HG02759 (cell line): ENCODE results near the gene MLLT1.
A peak's percentile ranks its signal among the peaks of the same experiment; 100 is the strongest.
"Not testable (repeated sequence)": the region's sequence is repeated elsewhere in the genome, so short reads cannot be mapped to it uniquely, and the experiment has no call there.

ENCODE experiments used
- ATAC-seq: cut with Tn5 transposase; IDR thresholded peaks from one replicate; pipeline ENCODE4 v1.9.1; 2021; ENCODE audit warnings: mild to moderate bottlenecking, moderate library complexity; ENCODE audit not compliant: unreplicated experiment

Gene MLLT1

GRCh38 chr19:6279931-6280591, at the start of gene MLLT1:
Gene MLLT1, minus strand, starts transcription at chr19:6279975. Its CDS starts 191 bp downstream, at chr19:6279784.
- ATAC-seq: peak; percentile 94

GRCh38 chr19:6326815-6327214, 47.0 kb upstream of the MLLT1 start:
- ATAC-seq: no peak

GRCh38 chr19:6325614-6326013, 45.8 kb upstream of the MLLT1 start:
- no peak for ATAC-seq

- no peak for ATAC-seq
Measured at GRCh38 chr19:6324757-6325156, 45.0 kb upstream of the MLLT1 start.

- ATAC-seq: no peak
Measured at GRCh38 chr19:6322284-6322683, 42.5 kb upstream of the MLLT1 start.

- ATAC-seq: no peak
Measured at GRCh38 chr19:6319376-6319775, 39.6 kb upstream of the MLLT1 start.

GRCh38 chr19:6318772-6319171, 39.0 kb upstream of the MLLT1 start:
- ATAC-seq: no peak

GRCh38 chr19:6315646-6316045, 35.9 kb upstream of the MLLT1 start:
- not testable (repeated sequence) for ATAC-seq

- no peak for ATAC-seq
Measured at GRCh38 chr19:6313398-6313969, 33.7 kb upstream of the MLLT1 start.

GRCh38 chr19:6312018-6312417, 32.2 kb upstream of the MLLT1 start:
- ATAC-seq: no peak

- ATAC-seq: no peak
Measured at GRCh38 chr19:6298413-6298812, 18.6 kb upstream of the MLLT1 start.

GRCh38 chr19:6297202-6297601, 17.4 kb upstream of the MLLT1 start:
- no peak for ATAC-seq

GRCh38 chr19:6292006-6292405, 12.2 kb upstream of the MLLT1 start:
- no peak for ATAC-seq

- no peak for ATAC-seq
Measured at GRCh38 chr19:6288737-6289136, 9.0 kb upstream of the MLLT1 start.

- ATAC-seq: no peak
Measured at GRCh38 chr19:6287269-6287885, 7.6 kb upstream of the MLLT1 start.

- no peak for ATAC-seq
Measured at GRCh38 chr19:6286676-6287075, 6.9 kb upstream of the MLLT1 start.

- not testable (repeated sequence) for ATAC-seq
Measured at GRCh38 chr19:6282393-6282792, 2.6 kb upstream of the MLLT1 start.

GRCh38 chr19:6279620-6279930, 200 bp downstream of the MLLT1 start:
- ATAC-seq: peak; percentile 39

- no peak for ATAC-seq
Measured at GRCh38 chr19:6278740-6279619, 795 bp downstream of the MLLT1 start.

GRCh38 chr19:6278051-6278450, 1.7 kb downstream of the MLLT1 start:
- no peak for ATAC-seq

GRCh38 chr19:6276447-6276846, 3.3 kb downstream of the MLLT1 start:
- no peak for ATAC-seq
